GM21723 (cell line): ENCODE results near the gene SLC25A30.
"Not testable (repeated sequence)": the region's sequence is repeated elsewhere in the genome, so short reads cannot be mapped to it uniquely, and the experiment has no call there.

Experiments
- ATAC-seq: cut with Tn5 transposase; IDR thresholded peaks from one replicate; pipeline ENCODE4 v1.9.1; 2021; ENCODE audit warnings: mild to moderate bottlenecking, moderate library complexity; ENCODE audit not compliant: unreplicated experiment

Gene SLC25A30

GRCh38 chr13:45432737-45433380 is 14.7 kb upstream of the SLC25A30 start:
- no peak for ATAC-seq

GRCh38 chr13:45426056-45426841 is 8.1 kb upstream of the SLC25A30 start:
- ATAC-seq = not testable (repeated sequence)

- ATAC-seq = no peak
These were observed 4.6 kb upstream of the SLC25A30 start for GRCh38 chr13:45422731-45423292.

GRCh38 chr13:45419945-45420344 is 1.8 kb upstream of the SLC25A30 start:
- ATAC-seq = no peak

GRCh38 chr13:45419389-45419788 is 1.2 kb upstream of the SLC25A30 start:
- not testable (repeated sequence) for ATAC-seq

GRCh38 chr13:45416516-45417128 is 1.6 kb downstream of the SLC25A30 start:
- ATAC-seq = no peak

GRCh38 chr13:45415112-45415511 is 3.1 kb downstream of the SLC25A30 start:
- ATAC-seq = no peak

GRCh38 chr13:45413826-45414307 is 4.3 kb downstream of the SLC25A30 start:
- no peak for ATAC-seq

GRCh38 chr13:45412274-45413049 is 5.7 kb downstream of the SLC25A30 start:
- ATAC-seq = no peak

- ATAC-seq = no peak
These were observed 6.5 kb downstream of the SLC25A30 start for GRCh38 chr13:45411631-45412030.

- no peak for ATAC-seq
These were observed 7.0 kb downstream of the SLC25A30 start for GRCh38 chr13:45411221-45411620.

- ATAC-seq = no peak
These were observed 7.7 kb downstream of the SLC25A30 start for GRCh38 chr13:45410466-45410865.

- ATAC-seq = no peak
These were observed 8.2 kb downstream of the SLC25A30 start for GRCh38 chr13:45410001-45410400.

- no peak for ATAC-seq
These were observed 11.8 kb downstream of the SLC25A30 start for GRCh38 chr13:45406421-45406820.

- ATAC-seq = no peak
These were observed 15.1 kb downstream of the SLC25A30 start for GRCh38 chr13:45403081-45403480.

- ATAC-seq = no peak
These were observed 15.5 kb downstream of the SLC25A30 start for GRCh38 chr13:45402641-45403040.

- ATAC-seq = no peak
These were observed 16.9 kb downstream of the SLC25A30 start for GRCh38 chr13:45401314-45401713.

GRCh38 chr13:45398877-45399276 is 19.3 kb downstream of the SLC25A30 start:
- ATAC-seq = no peak

- no peak for ATAC-seq
These were observed 21.6 kb downstream of the SLC25A30 start for GRCh38 chr13:45396533-45397095.

- ATAC-seq = no peak
These were observed 24.1 kb downstream of the SLC25A30 start for GRCh38 chr13:45393941-45394570.
